SK-N-SH treated with all-trans-retinoic acid at 6 μM for 48 hours (cell line): ENCODE results near the gene ST8SIA2.

Source experiments
- ARNTL ChIP-seq: fragments of 450-650 bp; formaldehyde crosslinking; IDR thresholded peaks from 2 replicates; pipeline ENCODE4 v1.5.0; 2020; ENCODE audit warnings: low read depth, mild to moderate bottlenecking, moderate library complexity, borderline replicate concordance
- BACH2 ChIP-seq: fragments of 250-450 bp; sonication (Bioruptor Pico); IDR thresholded peaks from 2 replicates; pipeline ENCODE4 v1.9.0; 2021; ENCODE audit warnings: mild to moderate bottlenecking, borderline replicate concordance
- CREB5 ChIP-seq: fragments of 250-450 bp; sonication (Bioruptor Pico); IDR thresholded peaks from 2 replicates; pipeline ENCODE4 v1.5.1; 2020; ENCODE audit warnings: low read depth, mild to moderate bottlenecking, moderate library complexity
- CSRNP3 ChIP-seq: fragments of 250-450 bp; sonication (Bioruptor Pico); IDR thresholded peaks from 2 replicates; pipeline ENCODE4 v1.5.1; 2021; ENCODE audit warnings: mild to moderate bottlenecking, moderate library complexity
- PATZ1 ChIP-seq: fragments of 250-450 bp; sonication (Bioruptor Pico); IDR thresholded peaks from 2 replicates; pipeline ENCODE4 v1.8.0; 2020; ENCODE audit warnings: mild to moderate bottlenecking, moderate library complexity, borderline replicate concordance
- RARB ChIP-seq: fragments of 250-450 bp; sonication (Bioruptor Pico); IDR thresholded peaks from 2 replicates; pipeline ENCODE4 v1.8.0; 2021; ENCODE audit warnings: mild to moderate bottlenecking, moderate library complexity
- TOX ChIP-seq: fragments of 250-450 bp; sonication (Bioruptor Pico); IDR thresholded peaks from 2 replicates; pipeline ENCODE4 v1.8.0; 2021; ENCODE audit warnings: mild to moderate bottlenecking, moderate library complexity, borderline replicate concordance
- ZC3H10 ChIP-seq: fragments of 250-450 bp; sonication (Bioruptor Pico); IDR thresholded peaks from 2 replicates; pipeline ENCODE4 v1.5.1; 2021; ENCODE audit warnings: mild to moderate bottlenecking, moderate library complexity
- ZFP3 ChIP-seq: fragments of 250-450 bp; sonication (Bioruptor Pico); IDR thresholded peaks from 2 replicates; pipeline ENCODE4 v1.5.0; 2020; ENCODE audit warnings: mild to moderate bottlenecking, moderate library complexity
- ZFP30 ChIP-seq: fragments of 450-650 bp; formaldehyde crosslinking; IDR thresholded peaks from 2 replicates; pipeline ENCODE4 v1.5.0; 2022; ENCODE audit warnings: mild to moderate bottlenecking, moderate library complexity
- ZNF8 ChIP-seq: fragments of 450-650 bp; formaldehyde crosslinking; IDR thresholded peaks from 2 replicates; pipeline ENCODE4 v1.5.0; 2020; ENCODE audit warnings: mild to moderate bottlenecking, moderate library complexity

GRCh38 chr15:92421976-92422375 lies 28.3 kb downstream of the ST8SIA2 start:
- TF ChIP-seq RARB (CRISPR knock-in tag): no peak
- TF ChIP-seq BACH2 (CRISPR knock-in tag): no peak
- TF ChIP-seq ZFP30 (CRISPR knock-in tag): no peak
- TF ChIP-seq ZFP3 (CRISPR knock-in tag): no peak
- no peak for TF ChIP-seq CSRNP3
- TF ChIP-seq ZNF8: no peak
- TF ChIP-seq PATZ1: no peak
- no peak for TF ChIP-seq ZC3H10 (CRISPR knock-in tag)
- TF ChIP-seq CREB5: no peak
- no peak for TF ChIP-seq ARNTL (CRISPR knock-in tag)
- no peak for TF ChIP-seq TOX (CRISPR knock-in tag)
